Astrocyte of the cerebellum (primary cell): ENCODE data around the gene DNM3.
A peak's percentile ranks its signal among the peaks of the same experiment; 100 is the strongest.

ENCODE experiments used
- DNase-seq: peaks from one replicate; pipeline ENCODE4 v3.0.0-alpha.2; 2011; ENCODE audit warnings: low read depth
- H3K4me3 ChIP-seq: 2 replicates; pipeline ENCODE4 v1.5.1; 2011; ENCODE audit warnings: mild to moderate bottlenecking, low read depth, low read length, moderate library complexity
- in situ Hi-C: cut with HindIII; loops from 2 replicates; pipeline ENCODE4 v1.10.0; 2017; ENCODE audit warnings: low sequenced_read_pairs
- TF ChIP-seq, protein P1 (sequence below): IDR thresholded peaks from 2 replicates; pipeline ENCODE4 v1.5.1; 2012; ENCODE audit warnings: low read length, low read depth, moderate library complexity, mild to moderate bottlenecking; ENCODE audit errors: missing control alignments

DNM3 gene

DNA sequence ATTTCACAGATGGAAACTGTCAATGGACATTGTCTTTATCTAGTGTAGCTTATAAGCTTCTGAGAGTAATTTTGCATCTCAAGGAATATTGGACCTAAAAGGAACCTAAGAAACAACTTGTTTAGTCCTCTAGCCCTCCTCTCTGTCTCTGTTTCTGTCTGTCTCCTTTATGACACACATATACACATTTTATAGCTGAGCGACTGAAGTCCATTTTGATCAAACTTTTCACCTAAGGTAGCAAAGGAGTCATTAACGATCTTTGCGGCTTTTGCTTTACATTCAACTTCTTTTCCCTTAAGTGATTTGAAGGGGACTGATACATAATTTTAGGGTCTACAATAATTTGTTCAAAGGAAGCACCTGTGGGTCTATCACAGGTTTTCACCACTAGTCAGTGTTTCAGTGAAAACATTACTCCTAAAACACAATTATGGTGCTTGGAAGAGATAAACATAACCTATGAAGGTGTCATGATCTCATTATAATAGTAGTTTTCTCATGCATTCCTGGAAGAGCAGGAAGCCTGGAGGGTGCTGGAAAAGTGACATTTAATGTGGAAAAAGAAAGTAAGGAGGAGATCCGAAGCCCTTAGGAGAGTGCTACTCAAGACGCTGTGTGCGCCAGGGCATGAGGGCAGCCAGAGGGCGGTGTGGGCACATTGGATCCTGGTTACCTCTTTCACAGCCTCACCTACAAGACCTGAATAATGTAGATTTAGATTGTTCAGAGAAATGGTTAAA lies 248.6 kb downstream of the DNM3 start:
- TF ChIP-seq, protein P1, sequence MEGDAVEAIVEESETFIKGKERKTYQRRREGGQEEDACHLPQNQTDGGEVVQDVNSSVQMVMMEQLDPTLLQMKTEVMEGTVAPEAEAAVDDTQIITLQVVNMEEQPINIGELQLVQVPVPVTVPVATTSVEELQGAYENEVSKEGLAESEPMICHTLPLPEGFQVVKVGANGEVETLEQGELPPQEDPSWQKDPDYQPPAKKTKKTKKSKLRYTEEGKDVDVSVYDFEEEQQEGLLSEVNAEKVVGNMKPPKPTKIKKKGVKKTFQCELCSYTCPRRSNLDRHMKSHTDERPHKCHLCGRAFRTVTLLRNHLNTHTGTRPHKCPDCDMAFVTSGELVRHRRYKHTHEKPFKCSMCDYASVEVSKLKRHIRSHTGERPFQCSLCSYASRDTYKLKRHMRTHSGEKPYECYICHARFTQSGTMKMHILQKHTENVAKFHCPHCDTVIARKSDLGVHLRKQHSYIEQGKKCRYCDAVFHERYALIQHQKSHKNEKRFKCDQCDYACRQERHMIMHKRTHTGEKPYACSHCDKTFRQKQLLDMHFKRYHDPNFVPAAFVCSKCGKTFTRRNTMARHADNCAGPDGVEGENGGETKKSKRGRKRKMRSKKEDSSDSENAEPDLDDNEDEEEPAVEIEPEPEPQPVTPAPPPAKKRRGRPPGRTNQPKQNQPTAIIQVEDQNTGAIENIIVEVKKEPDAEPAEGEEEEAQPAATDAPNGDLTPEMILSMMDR: peak; percentile 79
- no peak overlapping the region for H3K4me3 ChIP-seq
- DNase-seq: peak; percentile 31
- in situ Hi-C loops: no loop called here

- in situ Hi-C loops: no loop called here
These were observed 249.2 kb downstream of the DNM3 start for GRCh38 chr1:172090511-172090817.

GRCh38 chr1:172095846-172096245 lies 254.5 kb downstream of the DNM3 start:
- no peak for DNase-seq
- TF ChIP-seq, protein P1: no peak
- no peak overlapping the region for H3K4me3 ChIP-seq
- in situ Hi-C loops: no loop called here

More at GRCh38 chr1:172090511-172090817, 249.2 kb downstream of the DNM3 start:
- H3K4me3 ChIP-seq: no peak overlapping the region
- no peak for DNase-seq
- TF ChIP-seq, protein P1: no peak

GRCh38 chr1:172105230-172105629 lies 263.9 kb downstream of the DNM3 start:
- in situ Hi-C loops: no loop called here
- no peak overlapping the region for H3K4me3 ChIP-seq
- DNase-seq: no peak
- TF ChIP-seq, protein P1: no peak

DNA sequence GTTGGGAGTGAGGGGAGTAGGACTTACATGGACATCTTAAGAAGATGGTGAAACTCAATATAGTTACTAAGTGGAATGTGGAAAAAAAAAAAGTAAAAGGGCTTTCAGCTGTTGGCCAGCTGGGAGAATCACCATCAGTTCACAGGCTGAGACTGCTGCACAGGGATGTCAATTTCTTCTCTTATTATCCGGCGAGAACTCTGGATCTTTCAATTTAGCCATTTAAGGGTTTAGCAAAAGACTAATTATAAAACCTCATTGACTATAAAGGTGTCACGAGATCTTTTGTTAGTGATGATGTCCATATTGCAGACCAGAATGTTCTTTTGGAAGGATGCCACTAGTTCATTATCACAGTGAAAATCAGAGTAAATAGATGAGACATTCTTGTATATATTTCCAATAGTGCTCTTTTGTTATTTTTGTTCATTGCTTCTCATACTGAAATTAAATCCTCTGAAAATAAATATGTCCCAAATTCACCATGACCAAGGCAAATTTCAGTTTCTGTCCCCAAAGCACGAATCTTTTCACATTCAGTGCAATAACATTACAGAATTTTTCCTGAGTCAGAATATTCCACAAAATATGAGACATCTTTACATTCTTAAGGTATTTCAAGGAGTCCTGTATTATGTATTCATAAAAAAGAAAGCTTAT lies 266.1 kb downstream of the DNM3 start:
- DNase-seq: no peak
- in situ Hi-C loops: no loop called here
- TF ChIP-seq, protein P1: no peak
- H3K4me3 ChIP-seq: no peak overlapping the region

DNA sequence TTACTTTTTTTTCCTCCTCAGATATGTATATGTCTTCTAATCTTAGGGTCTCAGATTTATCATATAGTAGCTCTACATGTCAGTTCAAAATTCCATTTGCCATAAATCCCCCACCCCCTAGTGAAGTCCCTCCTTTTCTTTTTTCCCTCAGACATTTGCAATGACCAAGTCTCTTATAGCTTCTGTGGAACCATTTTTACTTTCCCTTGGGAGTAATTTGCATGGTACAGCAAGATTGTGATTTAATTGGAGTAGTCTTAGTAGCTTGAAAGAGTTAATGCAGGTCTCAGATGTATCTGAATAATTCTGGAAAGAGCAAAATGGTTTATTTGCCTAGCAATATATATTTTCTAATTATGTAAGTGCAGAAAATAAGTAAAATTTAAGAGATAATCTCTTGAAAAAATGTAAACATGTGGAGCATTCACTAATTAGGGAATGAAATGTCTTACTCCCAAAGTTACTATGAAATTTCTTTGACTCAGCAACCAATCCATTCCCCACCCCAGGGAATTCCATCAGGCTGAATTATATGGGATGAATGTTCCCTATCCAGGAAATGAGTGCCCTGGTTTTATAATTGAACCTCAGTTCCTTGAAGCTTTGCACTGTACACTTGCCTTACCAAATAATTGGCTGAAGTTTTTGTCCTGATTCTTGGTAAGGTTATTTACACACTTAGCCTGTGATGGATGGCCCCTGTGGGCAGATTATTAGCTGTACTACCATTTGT lies 267.0 kb downstream of the DNM3 start:
- H3K4me3 ChIP-seq: no peak overlapping the region
- in situ Hi-C loops: no loop called here
- TF ChIP-seq, protein P1: no peak
- DNase-seq: no peak
